ENCODE results near the gene HEPACAM2.

Gene HEPACAM2

GRCh38 chr7:93202594-93203250, 23.5 kb downstream of the HEPACAM2 start:
- DNase-seq (ENCODE audit: low read depth in 3 of 3) = no peak

- no peak for DNase-seq (ENCODE audit: low read depth in 3 of 3)
These were observed 27.8 kb downstream of the HEPACAM2 start for GRCh38 chr7:93198472-93198871.

- no peak for DNase-seq (ENCODE audit: low read depth in 3 of 3)
These were observed 29.9 kb downstream of the HEPACAM2 start for GRCh38 chr7:93196336-93196735.

DNA sequence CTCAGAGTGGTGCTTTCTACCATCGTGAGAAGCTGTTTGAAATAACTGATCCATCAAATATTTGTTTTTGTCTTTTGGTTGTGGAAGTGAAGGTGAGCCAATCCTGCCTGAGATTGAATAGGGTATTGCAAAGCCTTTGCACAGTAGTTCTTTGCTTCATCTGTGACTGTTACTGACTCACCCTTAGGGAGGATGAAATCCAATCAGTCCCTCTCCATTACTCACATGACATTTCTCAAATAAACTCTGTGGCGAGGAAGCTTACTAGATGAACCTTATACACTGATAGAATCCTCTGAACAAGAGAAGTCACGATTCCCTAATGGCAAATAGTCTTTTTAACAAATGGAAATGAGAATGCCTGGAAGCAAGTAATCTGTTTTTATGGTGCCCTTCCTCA, 31.9 kb downstream of the HEPACAM2 start:
- DNase-seq (ENCODE audit: low read depth in 3 of 3) = no peak

- DNase-seq (ENCODE audit: low read depth in 3 of 3) = no peak
These were observed 37.2 kb downstream of the HEPACAM2 start for GRCh38 chr7:93188870-93189634.

- no peak for DNase-seq (ENCODE audit: low read depth in 3 of 3)
These were observed 40.8 kb downstream of the HEPACAM2 start for GRCh38 chr7:93185303-93186027.

GRCh38 chr7:93179173-93179572, 47.1 kb downstream of the HEPACAM2 start:
- no peak for DNase-seq (ENCODE audit: low read depth in 3 of 3)

DNA sequence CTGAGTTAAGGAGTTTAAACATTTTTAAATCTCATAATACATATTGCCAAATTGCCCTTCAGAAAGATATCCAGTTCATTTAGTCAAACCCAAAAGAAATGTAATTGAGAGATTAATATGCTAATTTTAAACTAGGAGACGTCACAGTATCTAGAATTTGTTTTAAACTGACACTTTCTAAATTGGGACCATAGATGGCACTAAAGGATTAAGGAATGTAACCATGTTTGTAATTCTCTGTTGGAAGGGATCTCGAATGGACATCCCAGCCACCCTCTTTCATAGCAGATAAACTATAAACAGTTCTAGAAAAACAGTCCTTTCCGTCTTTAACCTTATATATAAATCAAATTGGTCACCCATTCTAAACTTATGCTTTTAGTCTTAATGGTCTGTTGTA, 48.1 kb downstream of the HEPACAM2 start:
- no peak for DNase-seq (ENCODE audit: low read depth in 3 of 3)

DNA sequence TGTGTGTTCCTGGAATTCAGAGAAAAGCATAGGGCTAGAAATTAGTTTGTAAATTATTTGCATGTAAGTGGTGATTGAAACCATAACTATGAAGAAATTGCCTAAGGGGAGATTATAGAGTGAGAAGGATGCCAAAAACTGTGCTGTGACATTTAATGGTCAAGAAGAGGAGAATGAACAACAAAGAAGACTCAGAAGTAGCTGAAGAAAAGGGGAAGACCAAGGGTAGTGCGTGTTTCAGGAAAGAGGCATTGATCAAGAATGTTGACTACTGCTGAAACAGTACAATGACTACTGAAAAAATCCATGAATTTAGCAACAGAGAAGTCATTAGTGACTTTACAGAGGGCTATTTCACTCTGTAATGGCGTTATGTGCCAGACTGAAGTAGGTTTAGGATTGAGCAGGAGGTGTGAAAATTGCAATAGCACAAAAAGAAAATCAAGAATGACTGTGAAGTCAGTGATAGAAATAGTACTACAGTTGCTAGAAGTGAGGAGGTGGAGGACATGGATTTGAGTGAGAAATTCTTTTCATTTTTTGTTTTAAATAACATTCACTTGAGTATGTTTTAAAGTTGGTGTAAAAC, 49.2 kb downstream of the HEPACAM2 start:
- DNase-seq (ENCODE audit: low read depth in 3 of 3) = no peak

DNA sequence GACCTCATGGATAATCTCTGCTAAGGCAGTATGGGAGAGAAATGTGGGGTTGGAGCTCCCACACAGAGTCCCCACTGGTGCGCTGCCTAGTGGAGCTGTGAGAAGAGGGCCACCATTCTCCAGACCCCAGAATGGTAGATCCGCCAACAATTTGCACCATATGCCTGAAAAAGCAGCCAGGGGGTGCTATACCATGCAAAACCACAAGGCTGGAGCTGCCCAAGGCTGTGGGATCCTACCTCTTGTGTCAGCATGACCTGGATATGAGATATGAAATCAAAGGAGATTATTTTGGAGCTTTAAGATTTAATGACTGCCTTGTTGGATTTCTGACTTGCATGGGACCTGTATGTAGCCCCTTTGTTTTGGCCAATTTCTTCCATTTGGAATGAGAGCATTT, 51.0 kb downstream of the HEPACAM2 start:
- no peak for DNase-seq (ENCODE audit: low read depth in 3 of 3)

GRCh38 chr7:93172683-93173082, 53.6 kb downstream of the HEPACAM2 start:
- DNase-seq (ENCODE audit: low read depth in 3 of 3) = no peak

DNA sequence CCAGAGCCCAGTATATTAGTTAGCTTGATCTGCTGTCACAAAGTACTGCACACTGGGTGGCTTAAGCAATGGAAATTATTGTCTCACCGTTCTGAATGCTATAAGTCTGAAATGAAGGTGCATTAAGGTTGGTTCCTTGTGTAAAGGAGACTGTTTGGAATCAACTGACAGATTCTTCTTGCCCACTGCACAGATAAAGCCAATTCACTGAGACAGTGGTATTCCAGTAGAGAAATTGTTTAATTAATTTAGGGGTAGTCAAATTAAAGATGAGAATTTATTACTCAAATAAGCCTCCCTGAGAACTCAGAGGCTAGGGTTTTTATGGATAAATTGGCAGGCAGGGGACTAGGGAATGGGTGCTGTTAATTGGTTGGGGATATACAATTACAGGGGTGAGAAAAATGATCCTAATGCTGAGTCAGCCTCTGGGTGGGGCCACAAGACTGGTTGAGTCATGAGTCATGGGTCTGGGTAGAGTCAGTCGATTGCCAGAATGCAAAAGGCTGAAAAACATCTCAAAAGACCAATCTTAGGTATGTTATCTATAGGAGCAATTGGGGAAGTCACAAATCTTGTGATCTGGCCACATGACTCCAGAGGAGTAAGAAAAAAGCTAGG, 54.6 kb downstream of the HEPACAM2 start:
- no peak for DNase-seq (ENCODE audit: low read depth in 3 of 3)

DNA sequence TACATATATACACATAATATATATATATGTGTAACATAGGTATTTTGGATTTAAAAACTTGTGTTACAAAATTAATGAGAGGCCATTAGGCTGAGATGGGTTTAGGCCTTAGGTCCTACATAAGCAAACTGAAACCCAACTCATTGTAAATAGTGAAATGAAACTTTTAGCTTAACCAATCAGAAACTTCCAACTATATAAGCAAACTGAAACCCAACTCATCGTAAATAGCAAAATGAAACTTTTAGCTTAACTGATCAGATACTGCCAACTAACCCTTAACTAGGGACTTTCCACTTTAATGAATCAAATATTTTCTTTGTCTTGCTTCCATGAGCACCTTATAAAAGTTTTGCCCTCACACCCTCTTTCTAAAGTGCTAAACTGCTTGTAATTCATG, 60.8 kb downstream of the HEPACAM2 start:
- no peak for DNase-seq (ENCODE audit: low read depth in 3 of 3)

GRCh38 chr7:93164766-93165165, 61.5 kb downstream of the HEPACAM2 start:
- no peak for DNase-seq (ENCODE audit: low read depth in 3 of 3)

- no peak for DNase-seq (ENCODE audit: low read depth in 3 of 3)
These were observed 65.0 kb downstream of the HEPACAM2 start for GRCh38 chr7:93161181-93161762.

GRCh38 chr7:93160410-93160809, 65.9 kb downstream of the HEPACAM2 start:
- no peak for DNase-seq (ENCODE audit: low read depth in 3 of 3)

DNA sequence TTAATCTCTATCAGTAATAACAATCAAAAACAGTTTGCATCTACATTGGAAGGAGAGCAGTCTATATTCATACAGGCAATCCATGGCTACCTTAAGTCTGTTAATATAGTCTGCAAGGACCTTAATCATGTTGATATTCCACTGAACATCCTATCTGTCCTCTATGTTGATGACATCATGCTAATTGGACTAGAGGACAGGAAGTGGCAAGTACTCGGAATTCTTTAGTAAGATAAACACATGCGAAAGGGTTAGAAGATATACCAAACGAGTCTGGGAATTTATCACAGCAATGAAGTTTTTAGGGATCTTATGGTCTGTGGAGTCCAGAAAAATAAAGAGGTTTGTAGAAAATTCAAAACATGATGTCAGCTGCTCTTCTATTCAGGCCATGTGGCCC, 66.8 kb downstream of the HEPACAM2 start:
- no peak for DNase-seq (ENCODE audit: low read depth in 3 of 3)

- DNase-seq (ENCODE audit: low read depth in 3 of 3) = no peak
These were observed 69.4 kb downstream of the HEPACAM2 start for GRCh38 chr7:93156884-93157283.

GRCh38 chr7:93150200-93150835, 76.0 kb downstream of the HEPACAM2 start:
- DNase-seq (ENCODE audit: low read depth in 3 of 3) = no peak

- no peak for DNase-seq (ENCODE audit: low read depth in 3 of 3)
These were observed 77.5 kb downstream of the HEPACAM2 start for GRCh38 chr7:93148727-93149126.

DNA sequence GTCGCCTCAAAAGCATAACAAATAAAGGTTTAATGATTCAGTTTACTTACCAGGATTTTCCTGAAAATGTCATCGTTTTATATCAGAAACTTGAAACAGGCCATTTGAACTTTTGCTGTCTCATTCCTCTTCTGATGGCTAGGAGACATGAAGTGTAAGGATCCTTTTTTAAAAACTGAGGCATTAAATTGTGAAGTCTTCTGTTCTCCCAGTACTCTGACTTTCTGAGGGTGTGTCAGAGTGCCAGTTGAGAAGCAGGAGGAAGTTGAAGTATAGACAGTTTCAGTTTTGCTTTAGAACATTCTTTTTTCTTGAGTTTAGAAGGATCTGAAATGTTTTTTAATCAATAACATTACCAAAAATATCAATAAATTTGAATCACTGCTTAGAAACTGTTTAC, 78.1 kb downstream of the HEPACAM2 start, which contains the start of gene SAMD9L:
TSS of gene SAMD9L (minus strand) at position 242 of the 400 bp plus-strand sequence. CDS start 12,414 bp downstream, outside the sequence.
- DNase-seq (ENCODE audit: low read depth in 3 of 3) = no peak

Data from stimulated activated CD4-positive, alpha-beta T cell treated with anti-CD3 and anti-CD28 coated beads, TNF-alpha, amount 100 ng/mL, for 48 hours (primary cell).